ENCODE results near the gene ITGB2.

The ITGB2 gene

DNA sequence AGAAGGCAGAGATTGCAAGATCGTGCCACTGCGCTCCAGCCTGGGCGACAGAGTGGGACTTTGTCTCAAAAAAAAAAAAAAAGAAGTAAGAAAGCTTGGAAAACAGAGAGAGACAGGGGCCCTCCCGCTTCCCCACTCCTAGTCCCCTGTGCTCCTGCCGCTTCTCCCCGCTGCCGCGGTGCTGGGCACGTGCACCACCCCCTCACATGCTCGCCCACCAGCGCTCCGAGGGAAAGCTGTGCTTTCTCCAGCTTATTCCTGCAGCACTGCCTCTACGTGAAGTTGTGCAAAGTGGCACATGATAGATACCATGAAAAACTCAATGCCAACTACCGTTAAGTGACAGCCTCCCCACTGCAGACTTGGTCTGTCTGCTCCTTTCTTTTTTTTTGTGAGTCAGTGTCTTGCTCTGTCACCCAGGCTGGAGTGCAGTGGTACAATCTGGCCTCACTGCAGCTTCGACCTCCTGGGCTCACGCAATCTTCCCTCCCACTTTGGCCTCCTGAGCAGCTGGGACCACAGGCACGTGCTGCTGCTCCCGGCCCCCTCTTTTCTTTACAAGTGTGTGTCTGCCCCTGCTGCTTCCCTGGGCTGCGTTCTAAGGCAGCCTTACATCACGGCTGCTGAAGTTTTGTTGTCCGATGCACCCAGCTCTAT is 34.6 kb upstream of the ITGB2 start:
- DNase-seq = no peak

- DNase-seq = no peak
Measured at GRCh38 chr21:44954281-44954771, 33.6 kb upstream of the ITGB2 start.

GRCh38 chr21:44953628-44954021 is 32.9 kb upstream of the ITGB2 start:
- no peak for DNase-seq

DNA sequence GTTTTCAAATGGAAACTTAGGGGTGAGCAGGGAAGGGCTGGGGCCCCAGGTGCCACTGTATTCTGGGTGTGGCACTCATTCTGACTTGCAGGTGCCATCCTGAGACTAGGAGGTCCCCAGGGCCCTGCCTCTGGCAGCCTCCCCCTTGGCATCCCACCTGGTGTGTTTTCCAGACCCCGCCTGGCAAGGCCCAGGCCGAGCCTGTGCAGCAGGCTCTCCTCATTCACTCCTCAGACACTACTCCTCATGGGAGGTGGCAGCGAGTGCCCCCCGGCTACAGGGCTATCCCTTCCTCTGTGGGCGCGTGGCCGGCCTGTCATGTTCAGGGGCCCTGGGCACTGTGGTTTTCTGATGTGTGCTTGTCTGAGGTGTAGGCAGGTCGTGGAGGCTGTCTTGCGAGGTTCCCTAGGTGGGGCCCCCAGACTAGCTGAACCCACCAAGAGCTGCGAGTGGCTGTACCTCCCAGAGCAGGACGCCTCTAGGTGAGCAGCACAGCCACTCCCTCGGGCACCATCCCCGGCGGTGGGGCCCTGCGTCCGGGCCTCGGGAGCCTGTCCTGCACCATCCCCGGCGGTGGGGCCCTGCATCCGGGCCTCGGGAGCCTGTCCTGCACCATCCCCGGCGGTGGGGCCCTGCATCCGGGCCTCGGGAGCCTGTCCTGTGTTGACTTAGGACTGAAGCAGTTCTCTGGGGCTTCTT is 32.4 kb upstream of the ITGB2 start:
- no peak for DNase-seq

DNA sequence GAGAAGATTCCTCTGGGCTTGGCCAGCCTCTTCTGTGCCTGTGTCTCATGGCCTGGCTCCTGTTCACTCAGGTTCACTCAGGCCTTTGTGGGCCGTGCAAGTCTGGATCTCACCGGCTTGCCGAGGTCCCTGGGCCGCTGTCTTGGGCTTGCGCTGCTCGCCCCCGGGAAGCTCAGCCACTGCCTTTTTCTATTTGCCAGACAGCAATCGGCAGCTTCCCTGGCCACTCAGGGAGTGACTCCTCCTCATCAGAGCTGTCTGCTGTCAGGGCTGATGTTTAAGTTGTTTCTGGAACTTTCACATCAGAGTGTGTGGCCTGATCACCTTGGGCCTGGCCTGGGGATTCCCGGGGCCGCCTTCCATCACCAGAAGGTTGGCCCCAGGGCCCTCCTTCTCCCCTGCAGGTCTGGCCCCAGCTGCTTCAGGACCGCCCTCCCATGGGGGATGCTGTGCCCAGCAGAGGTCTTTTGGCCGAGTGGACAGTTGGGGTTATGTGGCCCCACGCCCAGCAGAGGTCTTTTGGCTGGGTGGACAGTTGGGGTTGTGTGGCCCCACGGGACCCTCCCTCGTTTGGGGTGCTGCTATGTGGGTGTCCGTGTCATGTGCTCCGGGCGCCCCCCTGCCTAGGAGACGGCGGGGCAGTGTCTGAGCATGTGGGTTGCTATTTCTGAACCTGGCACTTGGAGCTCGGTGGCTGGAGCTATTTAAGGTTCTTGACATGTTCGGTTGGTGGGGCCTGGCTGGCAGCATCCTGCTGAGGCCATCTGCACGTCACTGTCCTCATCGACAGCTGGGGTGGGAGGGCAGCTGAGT is 31.6 kb upstream of the ITGB2 start:
- no peak for DNase-seq

DNA sequence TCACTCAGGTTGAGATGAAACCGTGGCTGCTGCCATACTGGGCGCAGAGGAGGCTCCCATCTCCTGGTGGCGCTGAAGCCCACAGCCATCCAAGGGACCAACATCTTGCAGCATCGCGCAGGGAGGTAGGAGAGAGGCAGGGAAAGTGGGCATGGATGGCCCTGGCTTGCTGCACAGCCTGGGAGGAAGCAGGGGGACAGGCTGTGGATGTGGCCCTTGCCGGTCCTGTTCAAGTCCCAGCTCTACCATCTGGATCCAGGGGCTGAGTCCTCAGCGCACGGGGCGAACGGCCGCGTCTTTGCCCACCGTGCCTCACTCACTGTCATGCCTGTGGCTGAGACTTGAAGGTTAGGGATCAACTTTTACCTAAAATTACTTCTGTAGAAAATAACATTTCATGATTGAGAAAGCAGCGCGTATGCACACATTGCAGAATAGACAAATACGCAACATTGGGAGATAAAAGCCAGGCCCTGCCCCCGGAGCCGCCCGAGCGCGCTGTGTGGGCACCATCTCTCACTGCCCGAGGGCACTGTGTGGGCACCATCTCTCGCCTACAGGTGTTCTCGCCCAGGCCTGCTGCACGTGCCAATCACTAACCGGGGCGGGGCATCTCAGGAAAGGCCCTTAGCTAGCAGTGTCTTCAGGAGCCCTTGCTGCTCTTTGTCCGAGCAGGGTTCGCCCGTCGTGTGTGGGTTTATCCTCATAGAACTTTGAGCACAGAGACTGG is 30.7 kb upstream of the ITGB2 start:
- no peak for DNase-seq

DNA sequence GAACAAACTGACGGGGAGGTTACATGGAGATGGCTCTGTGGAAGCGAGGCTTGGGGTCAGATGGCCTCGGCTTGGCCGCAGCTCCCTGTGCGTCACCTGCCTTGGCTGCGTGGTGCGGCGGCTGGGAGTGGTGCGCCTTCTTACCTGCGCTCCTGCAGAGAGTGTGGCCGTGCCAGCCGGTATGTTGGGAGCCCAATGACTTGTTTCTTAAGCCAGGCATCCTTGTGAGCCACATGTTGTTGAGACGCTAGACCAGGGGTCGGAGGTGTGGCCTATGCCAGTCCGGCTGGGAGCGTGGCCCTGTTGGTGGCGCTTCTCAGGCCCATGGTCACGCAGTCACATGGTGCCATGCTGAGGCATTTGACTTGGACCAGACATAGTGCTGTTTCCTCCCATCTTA is 29.7 kb upstream of the ITGB2 start:
- DNase-seq = no peak

GRCh38 chr21:44949779-44950198 is 29.1 kb upstream of the ITGB2 start:
- DNase-seq = no peak

DNA sequence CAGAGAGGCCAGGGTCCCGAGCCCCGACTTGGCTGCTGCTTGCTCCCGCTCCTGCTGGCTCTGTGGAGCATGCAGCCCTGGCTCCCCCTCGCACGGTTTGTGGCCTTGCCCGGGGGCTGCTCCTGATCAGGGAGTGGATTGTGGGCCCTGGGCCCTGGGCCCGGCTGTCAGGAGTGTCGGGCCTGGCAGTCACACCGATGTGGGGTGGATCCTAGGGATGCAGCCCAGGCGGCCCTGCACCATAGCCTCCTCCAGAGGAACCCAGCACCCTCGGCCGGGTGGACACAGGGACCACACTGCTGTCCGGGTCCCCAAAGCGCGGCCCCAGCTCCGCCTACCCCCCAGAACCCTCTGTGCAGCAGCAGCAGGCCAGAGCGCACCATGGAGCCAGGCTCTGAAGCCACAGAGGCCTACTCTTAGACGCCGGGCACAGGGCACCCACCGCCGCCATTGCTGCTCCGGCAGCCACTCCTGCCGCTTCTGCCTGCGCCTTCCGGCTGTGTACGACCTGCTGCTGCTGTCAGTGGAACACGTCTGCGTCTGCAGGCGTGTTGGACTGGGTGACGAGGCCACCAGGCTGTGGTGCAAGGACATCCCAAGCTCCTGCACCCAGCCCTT is 28.6 kb upstream of the ITGB2 start:
- no peak for DNase-seq

- DNase-seq = no peak
Measured at GRCh38 chr21:44948426-44949120, 27.9 kb upstream of the ITGB2 start.

GRCh38 chr21:44947930-44948331 is 27.2 kb upstream of the ITGB2 start:
- DNase-seq = no peak

GRCh38 chr21:44947111-44947929 is 26.6 kb upstream of the ITGB2 start:
- DNase-seq = no peak

DNA sequence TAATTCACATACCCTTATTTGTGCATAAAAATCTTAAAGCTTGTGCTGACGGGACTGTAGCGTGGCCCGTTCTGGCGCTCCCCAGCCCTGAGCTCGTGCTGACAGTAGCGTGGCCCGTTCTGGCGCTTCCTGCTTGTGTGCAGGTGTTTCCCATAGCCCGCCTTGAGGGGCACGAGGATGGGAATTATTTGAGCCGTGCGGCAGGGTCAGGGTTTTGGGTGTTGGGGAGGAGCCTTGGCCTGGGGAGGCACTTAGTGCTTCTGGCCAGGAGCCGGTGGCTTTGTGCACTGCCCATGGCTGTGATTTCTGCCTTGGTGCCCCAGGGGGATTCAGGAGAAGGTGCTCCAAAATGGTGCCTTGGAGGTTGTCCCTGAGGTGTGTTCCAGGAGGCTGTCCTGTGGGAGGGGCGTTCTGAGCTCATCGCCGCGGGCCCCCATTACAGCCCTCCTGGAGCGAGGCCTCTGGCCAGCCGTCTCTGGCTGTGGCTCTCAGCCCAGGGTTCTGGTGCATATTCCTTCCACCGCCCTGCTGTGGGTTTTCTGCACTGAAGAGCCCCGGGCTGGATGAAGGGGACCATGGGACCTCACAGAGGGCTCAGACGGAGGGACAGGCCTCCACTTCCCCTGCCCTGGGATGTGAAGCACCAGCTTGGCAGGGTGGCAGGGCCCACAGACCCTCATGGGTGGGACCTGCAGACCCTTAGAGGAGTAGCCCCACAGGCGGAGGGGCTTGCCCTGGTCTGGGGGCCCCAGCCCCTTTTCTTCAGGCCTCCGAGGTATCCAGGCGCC is 25.7 kb upstream of the ITGB2 start:
- DNase-seq = no peak

GRCh38 chr21:44944596-44944995 is 23.9 kb upstream of the ITGB2 start:
- DNase-seq = no peak

- DNase-seq = no peak
Measured at GRCh38 chr21:44943686-44944550, 23.2 kb upstream of the ITGB2 start.

DNA sequence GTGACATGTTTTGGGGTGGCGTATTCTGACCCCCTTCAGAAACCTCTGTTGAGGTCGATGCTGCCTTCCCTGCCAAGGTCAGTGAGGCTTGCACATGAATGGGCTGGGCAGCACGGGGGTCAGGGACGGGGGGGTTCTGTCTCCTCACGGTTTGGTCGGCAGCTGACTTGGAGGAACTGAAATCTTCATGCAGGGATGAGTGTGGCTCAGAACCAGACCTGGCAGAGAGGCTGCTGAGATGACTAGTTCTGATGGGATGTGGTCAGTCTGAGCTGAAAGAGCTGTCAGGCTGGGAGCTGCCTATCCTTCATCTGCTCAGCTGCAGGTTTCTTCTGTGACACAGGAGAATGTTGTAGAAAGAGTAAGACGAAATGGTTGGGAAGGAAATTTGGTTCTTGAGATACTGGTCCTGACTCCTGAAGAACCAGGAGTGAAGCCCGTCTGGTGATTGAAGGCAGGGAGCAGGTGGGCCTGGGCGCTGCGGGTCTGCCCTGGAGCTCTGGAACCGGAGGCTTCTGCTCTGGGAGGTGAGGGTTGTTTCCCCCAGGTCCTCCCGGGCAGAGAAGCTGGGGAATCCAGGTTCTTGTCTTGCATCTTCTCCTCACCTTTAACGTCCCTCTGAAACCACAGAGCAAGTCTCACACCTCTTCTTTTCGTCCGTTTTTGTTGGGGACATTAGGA is 22.4 kb upstream of the ITGB2 start:
- DNase-seq = no peak

- no peak for DNase-seq
Measured at GRCh38 chr21:44942566-44942965, 21.9 kb upstream of the ITGB2 start.

GRCh38 chr21:44941567-44941966 is 20.9 kb upstream of the ITGB2 start:
- no peak for DNase-seq
